IgD-negative memory B cell (primary cell): ENCODE results near the gene NKAIN1. TPM values are rescaled to one million over a fixed set of nuclear protein-coding genes. Genes with fewer than 3 reads are reported as not detected.
"Not testable (repeated sequence)": the region's sequence is repeated elsewhere in the genome, so short reads cannot be mapped to it uniquely, and the experiment has no call there.

Experiments
- H3K27ac Mint-ChIP-seq, 3 donors: one replicate each; pipeline ENCODE4 v1.8.0; 2020 to 2022; ENCODE audit warnings: mild to moderate bottlenecking in 3 of 3, mixed read lengths in 3 of 3, moderate library complexity in 1 of 3
- H3K27me3 Mint-ChIP-seq: one replicate; pipeline ENCODE4 v1.8.0; 2021; ENCODE audit warnings: mixed read lengths
- H3K36me3 Mint-ChIP-seq: one replicate; pipeline ENCODE4 v1.8.0; 2020; ENCODE audit warnings: mild to moderate bottlenecking, mixed read lengths
- H3K4me1 Mint-ChIP-seq, 3 donors: one replicate each; pipeline ENCODE4 v1.8.0; 2020 to 2022; ENCODE audit warnings: mixed read lengths in 3 of 3, mild to moderate bottlenecking in 1 of 3
- H3K4me3 Mint-ChIP-seq, 4 donors: one replicate each; pipeline ENCODE4 v1.8.0; 2020 to 2022; ENCODE audit warnings: mild to moderate bottlenecking in 4 of 4, mixed read lengths in 4 of 4, moderate library complexity in 3 of 4
- H3K9me3 Mint-ChIP-seq, 3 donors: one replicate each; pipeline ENCODE4 v1.8.0; 2020 to 2021; ENCODE audit warnings: mixed read lengths in 3 of 3, mild to moderate bottlenecking in 1 of 3
- polyA plus RNA-seq: library from polyadenylated mRNA; unstranded; fragments of 300-500 nt; fragmentation: Illumina TruSeq; gene quantifications from one replicate; pipeline ENCODE4 v1.2.3, GENCODE V29; 2021

NKAIN1 gene
- polyA plus RNA-seq: not detected

DNA sequence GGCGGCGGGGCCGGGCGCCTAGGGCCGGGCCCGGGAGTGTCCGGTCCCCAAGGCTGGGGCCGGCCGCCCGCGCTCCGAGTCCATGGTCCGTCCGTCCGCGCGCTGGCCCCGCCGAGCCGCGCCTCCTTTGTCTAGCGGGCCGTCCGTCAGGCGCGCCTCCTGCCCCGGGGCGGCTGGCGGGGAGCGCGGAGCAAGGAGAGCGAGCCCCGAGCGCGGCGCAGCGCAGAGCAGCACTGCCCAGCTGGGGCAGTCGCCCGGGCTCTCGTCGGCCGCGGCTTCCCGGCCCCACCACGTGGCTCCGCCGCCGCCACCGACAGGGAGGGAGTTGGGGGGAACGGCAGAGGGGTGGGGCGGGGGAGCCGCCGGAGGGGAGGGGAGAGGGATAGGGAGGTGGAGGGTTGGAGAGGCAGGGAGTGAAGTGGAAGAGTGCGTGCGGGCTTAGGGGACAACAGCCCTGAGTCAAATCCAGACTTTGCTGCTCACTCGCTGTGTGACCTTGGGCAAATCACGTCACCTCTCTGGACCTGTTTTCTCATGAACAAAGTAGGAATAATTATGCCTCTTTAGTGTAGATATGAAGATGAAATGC lies at the start of gene NKAIN1:
NKAIN1 (minus strand) TSS at position 235 of the 589 bp plus-strand sequence. CDS start 340 bp downstream, outside the sequence.
- H3K9me3 Mint-ChIP-seq: peaks cover 0 to 5% (median 0%) of the 10 kb centered on the region in 3 donors
- H3K4me1 Mint-ChIP-seq: peaks cover 12 to 18% (median 14%) of the 10 kb centered on the region in 3 donors
- peak within 1 kb of the TSS in 3 of 4 donors; percentile 41 to 87 (median 86) for H3K4me3 Mint-ChIP-seq
- H3K27ac Mint-ChIP-seq: no peak within 1 kb of the TSS
- H3K36me3 Mint-ChIP-seq: peaks cover 3% of the 10 kb centered on the region
- H3K27me3 Mint-ChIP-seq: peaks cover 49% of the 10 kb centered on the region

DNA sequence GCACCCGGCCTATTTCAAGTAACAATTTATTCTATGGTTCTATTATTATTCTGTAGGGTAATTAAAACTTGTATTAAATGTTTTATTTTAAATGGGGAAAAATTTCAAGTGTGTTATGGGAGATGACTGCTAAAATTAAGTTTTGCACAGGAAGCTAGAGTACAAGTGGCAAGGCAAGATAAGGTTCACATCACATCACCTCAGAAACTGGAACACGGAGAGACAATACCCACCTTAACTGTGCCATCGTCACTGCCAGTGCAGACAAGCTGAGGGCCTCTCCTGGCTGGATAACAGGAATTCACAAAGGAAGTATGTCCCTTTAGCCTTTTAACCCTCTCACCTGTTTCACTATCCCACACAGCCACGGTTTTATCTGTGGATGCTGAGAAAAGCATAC lies 49.3 kb upstream of the NKAIN1 start:
- Mint-ChIP-seq H3K4me3 (no peak overlapping the region), H3K27ac (peak overlapping the region in 1 of 3 donors; percentile 57), H3K36me3 (peaks cover 8% of the 10 kb centered on the region), H3K27me3 (no peaks in the 10 kb centered on the region), H3K4me1 (peaks cover 0 to 11% (median 5%) of the 10 kb centered on the region in 3 donors), H3K9me3 (no peaks in the 10 kb centered on the region)

DNA sequence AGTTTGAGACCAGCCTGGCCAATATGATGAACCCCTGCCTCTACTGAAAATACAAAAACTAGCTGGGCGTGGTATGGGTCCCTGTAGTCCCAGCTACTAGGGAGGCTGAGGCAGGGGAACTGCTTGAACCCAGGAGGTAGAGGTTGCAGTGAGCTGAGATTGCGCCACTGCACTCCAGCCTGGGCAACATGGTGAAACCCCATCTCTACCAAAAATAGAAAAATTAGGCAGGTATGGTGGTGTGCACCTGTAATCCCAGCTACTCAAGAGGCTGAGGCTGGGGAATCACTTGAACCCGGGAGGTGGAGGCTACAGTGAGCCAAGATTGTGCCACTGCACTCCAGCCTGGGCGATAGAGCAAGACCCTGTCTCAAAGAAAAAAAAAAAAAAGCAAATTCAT lies 48.1 kb upstream of the NKAIN1 start:
- H3K9me3 Mint-ChIP-seq, H3K27me3 Mint-ChIP-seq, H3K36me3 Mint-ChIP-seq, H3K4me3 Mint-ChIP-seq, H3K27ac Mint-ChIP-seq: not testable (repeated sequence)
- H3K4me1 Mint-ChIP-seq: peaks cover 0 to 12% (median 8%) of the 10 kb centered on the region in 3 donors

DNA sequence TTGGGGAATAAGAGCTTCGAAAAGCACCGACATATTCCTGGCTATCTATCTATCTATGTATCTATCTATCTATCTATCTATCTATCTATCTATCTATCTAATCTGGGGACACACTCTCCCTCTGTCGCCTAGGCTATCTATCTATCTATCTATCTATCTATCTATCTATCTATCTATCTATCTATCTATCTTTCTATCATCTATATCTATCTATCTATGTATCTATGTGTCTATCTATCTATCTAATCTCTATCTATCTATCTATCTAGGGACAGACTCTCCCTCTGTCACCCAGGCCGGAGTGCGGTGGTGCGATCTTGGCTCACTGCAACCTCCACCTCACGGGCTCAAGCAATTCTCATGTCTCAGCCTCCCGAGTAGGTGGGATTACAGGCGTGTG lies 42.7 kb upstream of the NKAIN1 start:
- H3K27me3 Mint-ChIP-seq, H3K4me1 Mint-ChIP-seq, H3K4me3 Mint-ChIP-seq, H3K27ac Mint-ChIP-seq, H3K36me3 Mint-ChIP-seq, H3K9me3 Mint-ChIP-seq: not testable (repeated sequence)

DNA sequence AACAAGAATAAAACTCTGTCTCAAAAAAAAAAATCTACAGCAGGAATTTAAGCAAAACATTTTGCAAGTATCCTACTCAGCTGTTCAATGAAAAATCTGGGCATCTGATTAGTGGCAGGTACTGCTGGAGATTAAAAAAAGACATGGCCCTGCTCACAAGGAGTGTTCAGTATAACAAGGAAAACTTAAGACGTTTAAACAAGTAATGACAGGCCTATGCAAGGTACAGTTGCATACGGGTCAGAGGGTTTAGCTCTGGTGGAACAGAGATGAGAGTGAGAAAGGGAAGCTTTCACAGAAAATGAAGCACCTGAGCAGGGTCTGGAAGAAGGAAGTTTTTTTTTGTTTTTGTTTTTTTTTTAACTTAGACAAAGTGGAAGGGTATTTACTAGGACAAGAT lies 33.9 kb upstream of the NKAIN1 start:
- peaks cover 0 to under 1% (median 0%) of the 10 kb centered on the region in 3 donors for H3K4me1 Mint-ChIP-seq
- no peak overlapping the region for H3K4me3 Mint-ChIP-seq
- H3K27me3 Mint-ChIP-seq: no peaks in the 10 kb centered on the region
- peaks cover 4% of the 10 kb centered on the region for H3K36me3 Mint-ChIP-seq
- no peaks in the 10 kb centered on the region for H3K9me3 Mint-ChIP-seq
- no peak overlapping the region for H3K27ac Mint-ChIP-seq

DNA sequence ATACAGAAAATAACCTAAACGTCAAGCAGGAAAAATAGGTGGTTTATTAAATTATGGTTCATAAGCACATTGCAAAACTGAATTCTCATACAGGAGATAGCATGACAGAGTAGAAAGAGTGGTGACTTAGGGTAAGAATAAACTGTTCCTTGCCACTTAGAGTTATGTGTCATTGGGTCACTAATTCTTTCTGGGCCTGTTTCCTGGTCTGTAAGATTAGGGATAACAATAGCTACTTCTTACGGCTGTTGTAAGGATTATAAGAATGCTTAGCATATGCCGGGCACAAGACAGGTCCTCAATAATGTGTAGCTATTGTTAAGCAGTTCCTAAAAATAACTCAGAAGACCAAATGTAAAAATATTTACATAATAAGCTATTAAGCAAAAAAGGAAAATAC lies 32.7 kb upstream of the NKAIN1 start:
- Mint-ChIP-seq H3K27ac (no peak overlapping the region), H3K4me3 (no peak overlapping the region), H3K9me3 (no peaks in the 10 kb centered on the region), H3K4me1 (no peaks in the 10 kb centered on the region), H3K36me3 (peaks cover 4% of the 10 kb centered on the region), H3K27me3 (no peaks in the 10 kb centered on the region)

DNA sequence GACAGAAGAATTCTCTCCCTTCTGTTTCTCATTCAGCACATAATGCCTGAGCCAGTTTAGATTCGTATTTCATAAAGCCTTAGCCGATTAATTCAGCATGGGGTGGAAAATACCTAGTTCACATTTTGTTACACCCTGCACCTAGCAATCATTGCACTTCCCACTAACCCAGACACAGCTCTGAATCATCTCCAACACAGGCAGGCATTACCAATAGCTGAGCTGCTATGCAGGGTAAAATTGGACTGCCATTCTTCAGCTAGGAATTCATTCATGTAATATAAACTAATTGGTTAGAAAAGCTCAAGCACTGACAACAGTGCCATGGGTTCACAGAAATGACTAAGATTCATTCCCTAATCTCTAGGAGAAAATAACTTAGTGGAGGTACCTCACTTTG lies 26.9 kb upstream of the NKAIN1 start:
- H3K9me3 Mint-ChIP-seq: no peaks in the 10 kb centered on the region
- H3K4me3 Mint-ChIP-seq: no peak overlapping the region
- no peak overlapping the region for H3K27ac Mint-ChIP-seq
- H3K36me3 Mint-ChIP-seq: peaks cover 3% of the 10 kb centered on the region
- no peaks in the 10 kb centered on the region for H3K27me3 Mint-ChIP-seq
- peaks cover 0 to 3% (median 0%) of the 10 kb centered on the region in 3 donors for H3K4me1 Mint-ChIP-seq

DNA sequence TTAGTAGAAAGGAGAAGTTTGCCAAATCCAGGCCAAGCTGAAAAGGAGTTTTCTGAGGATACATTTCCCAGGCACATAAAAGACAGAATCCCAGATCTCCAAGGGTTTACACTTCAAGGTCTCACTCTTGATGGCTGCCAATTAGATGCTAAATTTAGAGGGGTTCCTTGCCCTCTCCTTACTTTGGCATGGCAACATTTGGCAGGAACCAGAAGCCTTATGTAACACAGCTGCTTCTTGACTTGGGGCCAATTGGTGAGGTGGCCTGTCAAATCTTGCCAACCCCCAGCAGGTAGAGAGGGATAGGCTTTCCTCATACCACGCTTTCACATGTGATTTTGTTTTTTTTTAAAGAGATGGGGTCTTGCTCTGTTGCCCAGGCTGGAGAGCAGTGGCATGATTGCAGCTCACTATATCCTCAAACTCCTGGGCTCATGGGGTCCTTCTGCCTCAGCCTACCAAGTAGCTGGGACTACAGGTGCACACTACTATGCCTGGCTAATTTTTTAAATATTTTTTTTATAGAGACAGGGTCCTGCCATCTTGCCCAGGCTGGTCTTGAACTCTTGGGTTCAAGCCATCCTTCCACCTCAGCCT lies 25.2 kb upstream of the NKAIN1 start:
- Mint-ChIP-seq H3K36me3 (peaks cover 8% of the 10 kb centered on the region), H3K27ac (no peak overlapping the region), H3K4me3 (no peak overlapping the region), H3K9me3 (no peaks in the 10 kb centered on the region), H3K4me1 (peaks cover 0 to 3% (median 0%) of the 10 kb centered on the region in 3 donors), H3K27me3 (no peaks in the 10 kb centered on the region)

DNA sequence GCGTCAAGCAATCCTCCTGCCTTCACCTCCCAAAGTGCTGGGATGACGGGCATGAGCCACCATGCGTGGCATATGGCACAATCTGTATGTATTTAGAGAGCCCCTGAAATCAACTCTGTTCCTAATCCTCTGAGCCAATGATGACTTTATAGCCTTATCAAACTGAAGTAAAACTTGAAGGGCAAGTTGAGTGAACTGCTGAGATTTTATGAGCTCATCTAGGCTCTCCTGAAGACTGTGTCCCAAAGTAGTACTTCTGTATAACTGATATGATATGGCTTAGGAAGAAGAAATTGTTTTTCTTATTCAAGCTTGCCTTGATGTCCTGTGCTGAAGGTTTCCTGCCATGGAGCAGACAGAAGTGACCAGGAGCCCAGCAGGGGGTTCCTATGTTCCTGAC lies 23.7 kb upstream of the NKAIN1 start:
- peaks cover 12% of the 10 kb centered on the region for H3K36me3 Mint-ChIP-seq
- no peaks in the 10 kb centered on the region for H3K27me3 Mint-ChIP-seq
- H3K27ac Mint-ChIP-seq: no peak overlapping the region

DNA sequence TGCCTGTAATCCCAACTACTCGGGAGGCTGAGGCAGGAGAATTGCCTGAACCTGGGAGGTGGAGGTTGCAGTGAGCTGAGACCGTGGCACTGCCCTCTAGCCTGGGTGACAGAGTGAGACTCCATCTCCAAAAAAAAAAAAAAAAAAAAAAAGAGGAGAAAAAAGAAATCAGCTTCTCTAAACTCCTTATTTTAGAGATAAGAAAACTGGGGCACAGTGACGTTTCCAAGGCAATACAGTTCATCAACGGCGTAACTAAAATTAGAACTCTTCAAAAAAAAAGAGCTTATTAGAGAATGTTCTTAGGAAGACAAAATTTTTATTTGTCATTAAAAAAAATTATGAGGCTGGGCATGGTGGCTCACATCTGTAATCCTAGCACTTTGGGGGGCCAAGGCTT lies 22.7 kb upstream of the NKAIN1 start:
- not testable (repeated sequence) for H3K27ac Mint-ChIP-seq, H3K27me3 Mint-ChIP-seq, H3K4me3 Mint-ChIP-seq, H3K4me1 Mint-ChIP-seq, H3K9me3 Mint-ChIP-seq
- peaks cover 20% of the 10 kb centered on the region for H3K36me3 Mint-ChIP-seq

More for the DNA sequence above, 23.7 kb upstream of the NKAIN1 start:
- Mint-ChIP-seq H3K9me3 (no peaks in the 10 kb centered on the region), H3K4me3 (peak overlapping the region in 1 of 4 donors; percentile 25), H3K4me1 (peaks cover 0 to 3% (median 0%) of the 10 kb centered on the region in 3 donors)

DNA sequence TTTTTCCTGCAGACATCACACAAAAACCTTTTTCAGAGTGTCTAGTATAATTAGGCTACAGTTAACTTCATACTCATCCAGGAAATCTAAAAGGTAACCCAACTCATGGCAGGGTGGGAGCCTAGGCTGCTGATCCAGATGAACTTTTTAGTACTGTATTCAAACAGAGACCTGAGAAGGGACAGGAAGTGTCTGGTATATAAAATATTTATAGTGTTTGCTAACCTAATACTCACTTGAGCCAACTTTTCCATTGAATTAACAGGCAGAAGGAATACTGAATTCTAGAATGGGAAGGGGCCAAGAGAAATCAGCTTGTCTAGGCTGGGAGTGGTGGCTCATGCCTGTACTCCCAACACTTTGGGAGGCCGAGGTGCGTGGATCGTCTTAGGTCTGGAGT lies 22.2 kb upstream of the NKAIN1 start:
- no peaks in the 10 kb centered on the region for H3K27me3 Mint-ChIP-seq

DNA sequence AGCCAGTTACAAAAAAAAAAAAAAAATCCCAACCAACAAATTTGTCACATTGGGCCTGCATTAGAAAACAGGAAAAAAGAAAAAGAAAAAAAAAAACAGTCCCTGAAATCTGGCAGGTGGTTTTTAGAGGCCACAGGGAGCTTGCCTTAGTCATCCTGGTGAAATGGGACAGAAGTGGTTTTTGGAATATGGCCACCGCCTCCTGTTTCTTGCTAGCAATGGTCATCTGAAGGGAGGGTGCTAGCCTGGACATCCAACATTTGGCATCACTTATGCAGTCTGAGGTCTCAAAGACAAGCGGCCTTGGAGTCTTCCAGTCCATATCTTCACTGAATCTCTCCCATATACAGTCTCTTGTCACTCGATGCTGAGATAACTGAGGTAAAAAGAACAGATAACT lies 20.1 kb upstream of the NKAIN1 start:
- Mint-ChIP-seq H3K36me3 (peaks cover 20% of the 10 kb centered on the region), H3K27ac (peak overlapping the region in 1 of 3 donors; percentile 19), H3K4me1 (no peaks in the 10 kb centered on the region), H3K9me3 (no peaks in the 10 kb centered on the region), H3K27me3 (no peaks in the 10 kb centered on the region), H3K4me3 (no peak overlapping the region)

More for the DNA sequence above, 22.2 kb upstream of the NKAIN1 start:
- Mint-ChIP-seq H3K36me3 (peaks cover 22% of the 10 kb centered on the region), H3K4me3 (no peak overlapping the region), H3K27ac (no peak overlapping the region), H3K9me3 (no peaks in the 10 kb centered on the region), H3K4me1 (peaks cover 0 to under 1% (median 0%) of the 10 kb centered on the region in 3 donors)

DNA sequence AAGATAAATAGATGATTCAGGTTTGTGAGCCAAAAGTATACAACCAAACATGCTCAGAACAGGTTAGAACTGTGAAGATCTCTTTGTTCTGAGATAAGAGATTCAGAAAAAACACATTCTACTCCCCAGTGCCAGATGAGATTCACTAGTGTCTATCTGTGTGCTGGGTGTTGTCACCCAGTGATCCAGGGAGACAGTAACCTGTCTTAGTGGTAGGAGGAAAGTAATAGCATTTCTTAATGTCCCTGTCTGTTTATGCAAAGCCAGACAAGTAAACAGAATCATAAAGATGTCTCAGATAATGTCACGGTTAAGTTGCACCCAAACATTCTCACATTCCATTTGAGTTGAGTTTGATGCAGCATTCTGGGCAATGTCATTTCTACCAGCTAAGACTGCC lies 18.9 kb upstream of the NKAIN1 start:
- Mint-ChIP-seq H3K36me3 (peaks cover 20% of the 10 kb centered on the region), H3K4me1 (no peaks in the 10 kb centered on the region), H3K27ac (no peak overlapping the region), H3K4me3 (no peak overlapping the region), H3K27me3 (no peaks in the 10 kb centered on the region), H3K9me3 (no peaks in the 10 kb centered on the region)

DNA sequence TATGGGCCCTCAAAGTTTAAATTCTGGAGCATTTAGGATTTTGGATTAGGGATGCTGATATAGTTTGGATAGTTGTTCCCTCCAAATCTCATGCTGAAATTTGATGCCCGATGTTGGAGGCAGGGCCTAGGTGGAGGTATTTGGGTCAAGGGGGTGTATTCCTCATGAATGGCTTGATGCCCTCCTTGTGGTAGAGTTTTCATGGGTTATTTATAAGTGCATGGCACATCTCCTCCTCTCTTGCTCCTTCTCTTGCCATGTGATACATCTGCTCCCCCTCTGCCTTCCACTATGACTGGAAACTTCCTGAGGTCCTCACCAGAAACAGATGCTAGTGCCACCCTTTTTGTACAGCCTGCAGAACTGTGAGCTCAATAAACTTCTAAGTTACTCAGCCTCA lies 17.5 kb upstream of the NKAIN1 start:
- Mint-ChIP-seq H3K27me3 (no peaks in the 10 kb centered on the region), H3K36me3 (peaks cover 22% of the 10 kb centered on the region), H3K4me3 (no peak overlapping the region), H3K27ac (no peak overlapping the region), H3K4me1 (no peaks in the 10 kb centered on the region), H3K9me3 (no peaks in the 10 kb centered on the region)

DNA sequence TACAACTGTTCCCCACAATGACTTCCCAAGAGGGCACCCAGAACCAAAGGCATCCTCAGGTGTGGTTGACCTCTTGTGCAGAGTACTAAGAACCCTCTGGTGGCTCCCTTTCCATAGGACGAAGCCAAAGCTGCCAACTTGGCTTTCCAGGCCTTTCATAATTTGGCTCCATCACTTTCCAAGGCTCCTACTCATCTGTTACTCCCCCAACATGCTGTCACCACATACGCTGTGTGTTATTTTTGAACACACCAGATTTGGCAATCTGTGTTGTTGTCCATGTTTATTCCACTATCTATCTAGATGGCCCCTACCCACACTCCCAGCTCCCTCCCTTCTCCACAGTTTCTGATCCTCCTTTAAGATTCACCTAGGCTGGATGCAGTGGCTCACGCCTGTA lies 10.2 kb upstream of the NKAIN1 start:
- Mint-ChIP-seq H3K27ac (no peak overlapping the region), H3K27me3 (no peaks in the 10 kb centered on the region), H3K4me3 (no peak overlapping the region), H3K9me3 (no peaks in the 10 kb centered on the region), H3K36me3 (peaks cover 5% of the 10 kb centered on the region), H3K4me1 (no peaks in the 10 kb centered on the region)

DNA sequence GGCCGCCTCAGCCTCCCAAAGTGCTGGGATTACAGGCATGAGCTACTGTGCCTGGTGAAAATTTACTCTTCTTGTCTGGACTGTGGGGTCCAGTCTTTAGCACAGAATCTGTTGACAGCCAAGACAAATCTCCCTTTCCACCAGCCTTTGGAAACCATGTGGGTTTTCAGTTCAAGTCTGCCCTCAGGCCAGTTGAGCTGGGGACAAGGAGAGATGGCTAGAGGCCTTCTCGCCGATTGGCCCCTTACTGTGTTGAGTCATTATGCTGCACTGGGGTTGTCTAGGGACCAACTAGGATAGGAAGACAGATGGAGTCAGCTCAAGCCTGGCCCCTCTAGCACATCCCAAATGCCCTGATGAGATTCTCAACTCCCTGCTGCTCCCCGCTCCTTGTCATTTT lies 8.6 kb upstream of the NKAIN1 start:
- H3K36me3 Mint-ChIP-seq: peaks cover 5% of the 10 kb centered on the region
- H3K4me3 Mint-ChIP-seq: no peak overlapping the region
- H3K9me3 Mint-ChIP-seq: no peaks in the 10 kb centered on the region
- H3K4me1 Mint-ChIP-seq: no peaks in the 10 kb centered on the region
- no peak overlapping the region for H3K27ac Mint-ChIP-seq
- peaks cover 3% of the 10 kb centered on the region for H3K27me3 Mint-ChIP-seq
